GM13976 (cell line): Measurements from ENCODE around the gene TMIGD2.
"Not testable (repeated sequence)": the region's sequence is repeated elsewhere in the genome, so short reads cannot be mapped to it uniquely, and the experiment has no call there.

Experiments
- DNase-seq: peaks from one replicate; pipeline ENCODE4 v3.0.0; 2012; ENCODE audit warnings: low spot score
- in situ Hi-C: fragments of 300-500 bp; cut with MboI; formaldehyde crosslinking; loops from one replicate; pipeline ENCODE4 v1.12.0; 2022; ENCODE audit warnings: low sequenced_read_pairs, mixed read lengths, inconsistent platforms; ENCODE audit not compliant: unreplicated experiment
- TF ChIP-seq, protein P1 (sequence below): IDR thresholded peaks from 2 replicates; pipeline ENCODE4 v1.5.1; 2012; ENCODE audit warnings: borderline replicate concordance, mild to moderate bottlenecking; ENCODE audit not compliant: insufficient read depth; ENCODE audit errors: extremely low read depth, missing control alignments, control extremely low read depth

TMIGD2 gene

DNA sequence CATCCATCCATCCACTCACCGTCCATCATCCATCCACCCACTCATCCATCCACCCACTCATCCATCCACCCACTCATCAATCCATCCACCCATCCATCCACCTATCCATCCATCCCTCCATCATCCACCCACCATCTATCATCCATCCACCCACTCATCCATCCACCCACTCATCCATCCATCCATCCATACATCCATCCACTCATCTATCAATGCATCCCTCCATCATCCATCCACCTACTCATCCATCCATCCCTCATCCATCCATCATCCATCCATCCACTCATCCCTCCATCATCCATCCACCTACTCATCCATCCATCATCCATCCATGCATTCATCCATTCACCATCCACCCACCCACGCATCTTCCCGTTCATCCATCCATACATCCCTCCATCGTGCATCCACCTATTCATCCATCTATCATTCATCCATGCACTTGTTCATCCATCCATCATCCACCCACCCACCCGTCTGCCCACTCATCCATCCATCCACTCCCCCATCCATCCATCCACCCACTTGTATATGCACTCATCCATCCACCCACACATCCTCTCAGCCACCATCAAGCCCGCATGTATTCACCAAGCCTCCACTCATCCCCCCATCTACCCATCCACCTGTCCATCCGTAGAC, 32.9 kb upstream of the TMIGD2 start:
- DNase-seq = no peak
- TF ChIP-seq, protein P1, sequence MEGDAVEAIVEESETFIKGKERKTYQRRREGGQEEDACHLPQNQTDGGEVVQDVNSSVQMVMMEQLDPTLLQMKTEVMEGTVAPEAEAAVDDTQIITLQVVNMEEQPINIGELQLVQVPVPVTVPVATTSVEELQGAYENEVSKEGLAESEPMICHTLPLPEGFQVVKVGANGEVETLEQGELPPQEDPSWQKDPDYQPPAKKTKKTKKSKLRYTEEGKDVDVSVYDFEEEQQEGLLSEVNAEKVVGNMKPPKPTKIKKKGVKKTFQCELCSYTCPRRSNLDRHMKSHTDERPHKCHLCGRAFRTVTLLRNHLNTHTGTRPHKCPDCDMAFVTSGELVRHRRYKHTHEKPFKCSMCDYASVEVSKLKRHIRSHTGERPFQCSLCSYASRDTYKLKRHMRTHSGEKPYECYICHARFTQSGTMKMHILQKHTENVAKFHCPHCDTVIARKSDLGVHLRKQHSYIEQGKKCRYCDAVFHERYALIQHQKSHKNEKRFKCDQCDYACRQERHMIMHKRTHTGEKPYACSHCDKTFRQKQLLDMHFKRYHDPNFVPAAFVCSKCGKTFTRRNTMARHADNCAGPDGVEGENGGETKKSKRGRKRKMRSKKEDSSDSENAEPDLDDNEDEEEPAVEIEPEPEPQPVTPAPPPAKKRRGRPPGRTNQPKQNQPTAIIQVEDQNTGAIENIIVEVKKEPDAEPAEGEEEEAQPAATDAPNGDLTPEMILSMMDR = no peak
- in situ Hi-C loops = no loop called here

DNA sequence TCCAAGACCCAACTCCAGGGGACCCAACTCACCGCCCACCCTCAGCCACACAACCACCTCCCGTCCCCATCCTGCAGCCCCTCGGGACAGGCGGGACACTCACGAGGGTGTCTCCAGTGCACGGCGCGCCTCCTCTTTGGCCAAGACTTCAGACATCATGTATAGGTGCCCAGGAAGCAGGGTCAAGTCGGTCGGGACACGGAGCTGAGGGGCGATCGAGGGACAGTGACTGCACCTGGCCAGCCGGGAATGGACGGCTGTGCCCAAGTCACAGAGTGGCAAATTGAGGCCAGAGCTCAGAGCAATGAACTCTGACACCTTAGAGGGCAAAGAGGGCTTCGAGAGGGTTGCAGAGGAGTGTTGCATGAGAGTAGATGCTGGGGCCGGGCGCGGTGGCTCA, 27.7 kb upstream of the TMIGD2 start:
- in situ Hi-C loops = no loop called here
- peak; percentile 7 for DNase-seq
- TF ChIP-seq, protein P1 = no peak

DNA sequence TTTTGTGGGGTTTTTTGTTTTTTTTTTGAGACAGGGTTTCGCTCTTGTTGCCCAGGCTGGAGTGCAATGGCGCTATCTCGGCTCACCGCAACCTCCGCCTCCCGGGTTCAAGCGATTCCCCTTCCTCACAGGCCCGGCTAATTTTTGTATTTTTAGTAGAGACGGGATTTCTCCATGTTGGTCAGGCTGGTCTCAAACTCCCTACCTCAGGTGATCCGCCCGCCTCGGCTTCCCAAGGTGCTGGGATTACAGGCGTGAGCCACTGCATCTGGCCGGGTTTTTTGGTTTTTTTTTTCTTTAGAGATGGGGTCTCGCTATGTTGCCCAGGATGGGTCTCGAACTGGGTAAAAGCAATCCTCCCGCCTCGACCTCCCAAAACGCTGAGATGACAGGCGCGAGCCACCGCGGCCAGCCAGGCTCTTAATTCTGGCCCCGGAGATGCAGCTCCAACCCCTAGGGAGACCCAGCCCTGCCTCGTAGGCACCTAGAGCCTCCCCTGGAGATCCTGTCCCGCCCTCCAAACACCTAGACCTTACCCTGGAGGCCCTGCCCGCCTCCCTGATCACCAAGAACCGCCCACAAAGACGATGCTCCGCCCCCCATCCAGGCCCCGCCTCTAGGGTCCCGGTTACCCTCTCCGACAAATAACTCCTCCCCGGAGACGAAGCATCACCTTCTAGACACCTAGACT, 26.9 kb upstream of the TMIGD2 start:
- DNase-seq = peak; percentile 54
- in situ Hi-C loops = not testable (repeated sequence)

DNA sequence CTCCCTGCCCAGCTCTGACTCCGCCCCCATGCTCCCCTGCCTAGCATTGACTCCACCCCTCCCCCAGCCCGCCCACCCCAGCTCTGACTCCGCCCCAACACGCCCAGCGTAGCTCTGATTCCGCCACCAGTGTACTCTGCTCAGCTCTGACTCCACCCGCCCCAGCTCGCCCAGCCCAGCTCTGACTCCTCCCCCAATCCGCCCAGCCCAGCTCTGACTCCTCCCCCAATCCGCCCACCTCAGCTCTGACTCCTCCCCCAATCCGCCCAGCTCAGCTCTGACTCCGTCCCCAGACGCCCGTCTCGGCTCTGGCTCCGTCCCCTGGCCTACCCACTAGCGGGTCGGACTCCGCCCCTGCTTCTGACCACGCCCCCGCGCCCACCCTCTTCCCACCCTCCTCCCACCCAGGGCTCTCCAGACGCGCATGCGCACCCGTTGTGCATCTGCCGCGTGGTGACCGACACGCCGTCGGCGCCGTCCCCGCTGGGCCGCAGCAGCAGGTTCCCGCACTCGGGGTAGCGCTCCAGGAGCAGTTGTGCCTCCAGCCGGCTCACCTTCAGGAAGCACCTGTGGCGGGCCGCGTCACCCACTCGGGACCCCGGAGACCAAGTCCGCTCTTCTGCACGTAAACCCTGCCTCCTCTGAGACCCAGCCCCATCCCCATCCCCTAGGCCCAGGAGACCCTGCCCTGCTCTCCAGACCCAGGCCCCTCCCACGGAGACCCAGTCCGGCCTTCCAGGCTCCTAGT, 26.2 kb upstream of the TMIGD2 start:
- DNase-seq = peak; percentile 100
- in situ Hi-C loops = no loop called here
- TF ChIP-seq, protein P1 = no peak

GRCh38 chr19:4327877-4328242, 25.7 kb upstream of the TMIGD2 start:
- TF ChIP-seq, protein P1 = no peak
- no peak for DNase-seq
- in situ Hi-C loops = no loop called here

GRCh38 chr19:4327252-4327876, 25.2 kb upstream of the TMIGD2 start:
- TF ChIP-seq, protein P1 = no peak
- DNase-seq = peak; percentile 84
- in situ Hi-C loops = no loop called here
